ENCODE results near the gene PCDHB9.
"Not testable (repeated sequence)": the region's sequence is repeated elsewhere in the genome, so short reads cannot be mapped to it uniquely, and the experiment has no call there.

The PCDHB9 gene

GRCh38 chr5:141189131-141189530 lies 2.2 kb downstream of the PCDHB9 start:
- DNase-seq: not testable (repeated sequence)

GRCh38 chr5:141192110-141192725 lies 5.3 kb downstream of the PCDHB9 start, which contains the start of gene PCDHB10:
TSS of gene PCDHB10 (plus strand) at chr5:141192353. CDS start at chr5:141192553, 200 bp downstream.
- no peak for DNase-seq

- not testable (repeated sequence) for DNase-seq
These were observed 7.4 kb downstream of the PCDHB9 start for GRCh38 chr5:141194332-141194731.

- no peak for DNase-seq
These were observed 9.4 kb downstream of the PCDHB9 start for GRCh38 chr5:141196363-141196762.

- no peak for DNase-seq
These were observed 12.6 kb downstream of the PCDHB9 start, which contains the start of gene PCDHB11 for GRCh38 chr5:141199359-141200235. TSS of gene PCDHB11 (plus strand) at chr5:141199627. CDS start at chr5:141199775, 148 bp downstream.

GRCh38 chr5:141201126-141201525 lies 14.2 kb downstream of the PCDHB9 start:
- DNase-seq: not testable (repeated sequence)

GRCh38 chr5:141201646-141202045 lies 14.7 kb downstream of the PCDHB9 start:
- not testable (repeated sequence) for DNase-seq

- DNase-seq: no peak
These were observed 21.5 kb downstream of the PCDHB9 start, which contains the start of gene PCDHB12 for GRCh38 chr5:141208478-141208877. TSS of gene PCDHB12 (plus strand) at chr5:141208719. CDS start at chr5:141208908, 189 bp downstream.

- DNase-seq: not testable (repeated sequence)
These were observed 23.3 kb downstream of the PCDHB9 start for GRCh38 chr5:141210281-141210680.

- DNase-seq: not testable (repeated sequence)
These were observed 23.9 kb downstream of the PCDHB9 start for GRCh38 chr5:141210849-141211248.

- not testable (repeated sequence) for DNase-seq
These were observed 26.8 kb downstream of the PCDHB9 start, which contains the start of gene PCDHB13 for GRCh38 chr5:141213656-141214339. TSS of gene PCDHB13 (plus strand) at chr5:141213919. CDS start at chr5:141214124, 205 bp downstream.

GRCh38 chr5:141214583-141214982 lies 27.6 kb downstream of the PCDHB9 start:
- not testable (repeated sequence) for DNase-seq

- not testable (repeated sequence) for DNase-seq
These were observed 28.5 kb downstream of the PCDHB9 start for GRCh38 chr5:141215504-141215903.

- DNase-seq: not testable (repeated sequence)
These were observed 29.1 kb downstream of the PCDHB9 start for GRCh38 chr5:141216035-141216434.

GRCh38 chr5:141223112-141223783 lies 36.3 kb downstream of the PCDHB9 start, which contains the start of gene PCDHB14:
TSS of gene PCDHB14 (plus strand) at chr5:141223343. CDS start at chr5:141223506, 163 bp downstream.
- DNase-seq: no peak

- not testable (repeated sequence) for DNase-seq
These were observed 37.9 kb downstream of the PCDHB9 start for GRCh38 chr5:141224844-141225243.

- not testable (repeated sequence) for DNase-seq
These were observed 38.5 kb downstream of the PCDHB9 start for GRCh38 chr5:141225421-141225820.

- DNase-seq: no peak
These were observed 47.2 kb downstream of the PCDHB9 start for GRCh38 chr5:141234109-141234667.

GRCh38 chr5:141235922-141236321 lies 49.0 kb downstream of the PCDHB9 start:
- not testable (repeated sequence) for DNase-seq

- no peak for DNase-seq
These were observed 49.8 kb downstream of the PCDHB9 start for GRCh38 chr5:141236516-141237313.

All from activated CD8-positive, alpha-beta memory T cell treated with anti-CD3 and anti-CD28 coated beads for 24 hours (primary cell).